Common myeloid progenitor, CD34-positive (primary cell): ENCODE data around the gene MCM7.

Experiments
- CTCF ChIA-PET: fragments of 350-600 bp; sonication (Branson Sonifier 250); formaldehyde crosslinking; loops from one replicate; lab custom pipeline; 2021; ENCODE audit warnings: antibody characterized with exemption; lab: Charles Lee
- POLR2A ChIA-PET: fragments of 350-600 bp; sonication (Branson Sonifier 250); formaldehyde crosslinking; loops from one replicate; lab custom pipeline; 2021; ENCODE audit warnings: antibody characterized with exemption; lab: Charles Lee
- DNase-seq, 3 donors: peaks; one replicate each; pipeline versions ENCODE4 v3.0.0 to v3.0.0-alpha.2; 2013
- H3K27ac ChIP-seq, 2 experiments: 1 replicate in 1 of 2; 2 replicates in 1 of 2; pipeline ENCODE4 v1.7.0; 2013; ENCODE audit warnings: inconsistent platforms in 2 of 2, low read length in 2 of 2, mild to moderate bottlenecking in 2 of 2, low read depth in 1 of 2, moderate library complexity in 1 of 2; ENCODE audit not compliant: severe bottlenecking in 2 of 2, insufficient read depth in 1 of 2, poor library complexity in 1 of 2
- H3K27me3 ChIP-seq, 5 experiments: replicated peaks in 2 of 5; 1 replicate in 3 of 5; 2 replicates in 2 of 5; pipeline versions ENCODE4 v1.6.1 to v1.7.0; 2013; ENCODE audit warnings: low read length in 4 of 5, mild to moderate bottlenecking in 2 of 5, moderate library complexity in 2 of 5, inconsistent platforms in 1 of 5; ENCODE audit not compliant: insufficient read depth in 5 of 5, control insufficient read depth in 4 of 5
- H3K36me3 ChIP-seq, 4 experiments: 1 replicate in 2 of 4; 2 replicates in 2 of 4; pipeline versions ENCODE4 v1.6.1 to v1.7.0; 2013; ENCODE audit warnings: low read length in 3 of 4, control low read depth in 1 of 4, mild to moderate bottlenecking in 1 of 4; ENCODE audit not compliant: control insufficient read depth in 4 of 4, insufficient read depth in 4 of 4
- H3K4me1 ChIP-seq, 4 experiments: 1 replicate in 3 of 4; 2 replicates in 1 of 4; pipeline versions ENCODE4 v1.6.1 to v1.7.1; 2013; ENCODE audit warnings: low read length in 3 of 4, mild to moderate bottlenecking in 3 of 4, control low read depth in 1 of 4, inconsistent platforms in 1 of 4, moderate library complexity in 1 of 4; ENCODE audit not compliant: control insufficient read depth in 4 of 4, insufficient read depth in 4 of 4; ENCODE audit errors: control extremely low read depth in 1 of 4
- H3K4me3 ChIP-seq, 7 experiments: 1 replicate in 4 of 7; 2 replicates in 3 of 7; pipeline versions ENCODE4 v1.5.1 to v1.7.0; 2013; ENCODE audit warnings: mild to moderate bottlenecking in 7 of 7, low read length in 6 of 7, moderate library complexity in 6 of 7, inconsistent platforms in 2 of 7, low read depth in 2 of 7, control low read depth in 1 of 7; ENCODE audit not compliant: insufficient read depth in 4 of 7, control insufficient read depth in 1 of 7; ENCODE audit errors: extremely low read depth in 1 of 7
- H3K9me3 ChIP-seq, 5 experiments: 1 replicate in 4 of 5; 2 replicates in 1 of 5; pipeline versions ENCODE4 v1.6.1 to v1.7.1; 2013; ENCODE audit warnings: low read length in 4 of 5, mild to moderate bottlenecking in 2 of 5, inconsistent platforms in 1 of 5, low read depth in 1 of 5, moderate library complexity in 1 of 5; ENCODE audit not compliant: control insufficient read depth in 4 of 5, insufficient read depth in 2 of 5; ENCODE audit errors: control extremely low read depth in 1 of 5
- WGBS: methylation state at CpG from one replicate; pipeline ENCODE4 v1.1.5; 2013; ENCODE audit not compliant: insufficient coverage; 5-methylcytosine and 5-hydroxymethylcytosine counted together

The MCM7 gene

GRCh38 chr7:100089458-100090196 lies 11.6 kb downstream of the MCM7 start:
- WGBS = 69% methylated on average over 3 of the region's 7 CpGs
- Histone ChIP-seq H3K4me1 (peaks cover 0 to 20% (median 13%) of the 10 kb centered on the region in 4 experiments), H3K36me3 (peaks cover 7 to 45% (median 38%) of the 10 kb centered on the region in 4 experiments), H3K27ac (peak overlapping the region; percentile 66 to 89), H3K4me3 (peak overlapping the region; percentile 83 to 90 (median 85)), H3K27me3 (no peaks in the 10 kb centered on the region), H3K9me3 (no peaks in the 10 kb centered on the region)
- no peak for DNase-seq
- ChIA-PET CTCF (interaction anchor here (0.6 to 1.3 kb wide), 3 partner anchors 11 to 42 kb away, joined by 3 to 6 read pairs (median 4); partner anchors contain the start of genes AP4M1 and MCM7), POLR2A (interaction anchor here (0.7 to 1.6 kb wide), 3 partner anchors 11 to 549 kb away, joined by 3 to 5 read pairs (median 4); no protein-coding TSS in a partner anchor)

GRCh38 chr7:100088621-100089457 lies 12.4 kb downstream of the MCM7 start, which contains the start of gene COPS6:
Gene COPS6 (plus strand): TSS chr7:100088969. CDS start chr7:100088991, 22 bp downstream.
- peaks cover 0 to 20% (median 13%) of the 10 kb centered on the region in 4 experiments for H3K4me1 ChIP-seq
- no peaks in the 10 kb centered on the region for H3K27me3 ChIP-seq
- peaks cover 3 to 37% (median 31%) of the 10 kb centered on the region in 4 experiments for H3K36me3 ChIP-seq
- CTCF ChIA-PET = interaction anchor here (1.0 to 2.1 kb wide), 3 partner anchors 12 to 42 kb away, joined by 3 to 6 read pairs (median 6); partner anchors contain the start of genes AP4M1 and MCM7
- POLR2A ChIA-PET = interaction anchor here (0.9 to 1.6 kb wide), 2 partner anchors 12 to 13 kb away, joined by 5 read pairs; partner anchors contain the start of gene AP4M1
- peak within 1 kb of the TSS; percentile 83 to 90 (median 85) for H3K4me3 ChIP-seq
- DNase-seq = peak; percentile 72 to 80 (median 77)
- WGBS = 0% methylated on average over 61 of the region's 68 CpGs
- H3K9me3 ChIP-seq = no peaks in the 10 kb centered on the region
- H3K27ac ChIP-seq = peak within 1 kb of the TSS; percentile 77 to 89

DNA sequence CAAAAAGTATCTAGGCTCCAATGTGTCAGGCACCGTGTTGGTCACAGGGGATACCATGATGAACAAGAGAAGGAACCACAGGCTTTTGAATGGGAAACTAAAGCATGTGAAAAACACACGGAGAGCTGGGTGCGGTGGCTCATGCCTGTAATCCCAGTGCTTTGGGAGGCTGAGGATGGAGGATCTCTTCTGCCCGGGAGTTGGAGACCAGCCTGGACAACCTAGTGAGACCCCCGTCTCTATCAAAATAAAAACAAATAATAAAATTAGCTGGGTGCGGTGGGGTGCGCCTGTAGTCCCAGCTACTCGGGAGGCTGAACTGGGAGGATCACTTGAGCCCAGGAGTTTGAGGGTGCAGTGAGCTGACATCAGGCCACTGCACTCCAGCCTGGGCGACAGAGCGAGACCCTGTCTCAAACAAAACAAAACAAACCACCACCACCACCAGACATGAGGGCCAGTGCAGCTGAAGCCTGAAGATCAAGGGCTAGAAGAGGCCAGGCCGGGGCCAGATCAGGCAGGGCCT lies 13.0 kb downstream of the MCM7 start:
- DNase-seq = no peak
- no peaks in the 10 kb centered on the region for H3K27me3 ChIP-seq
- peak overlapping the region; percentile 77 to 89 for H3K27ac ChIP-seq
- H3K36me3 ChIP-seq = peaks cover 3 to 30% (median 24%) of the 10 kb centered on the region in 4 experiments
- peak overlapping the region in 6 of 7 experiments; percentile 84 to 90 (median 86) for H3K4me3 ChIP-seq
- no peaks in the 10 kb centered on the region for H3K9me3 ChIP-seq
- peaks cover 0 to 20% (median 15%) of the 10 kb centered on the region in 4 experiments for H3K4me1 ChIP-seq
- ChIA-PET POLR2A (interaction anchor here (0.9 to 1.6 kb wide), 2 partner anchors 12 to 13 kb away, joined by 5 read pairs; partner anchors contain the start of gene AP4M1), CTCF (interaction anchor here (1.0 to 2.1 kb wide), 3 partner anchors 13 to 43 kb away, joined by 3 to 6 read pairs (median 6); partner anchors contain the start of genes AP4M1 and MCM7)
- WGBS = 90% methylated on average over 3 of the region's 11 CpGs

DNA sequence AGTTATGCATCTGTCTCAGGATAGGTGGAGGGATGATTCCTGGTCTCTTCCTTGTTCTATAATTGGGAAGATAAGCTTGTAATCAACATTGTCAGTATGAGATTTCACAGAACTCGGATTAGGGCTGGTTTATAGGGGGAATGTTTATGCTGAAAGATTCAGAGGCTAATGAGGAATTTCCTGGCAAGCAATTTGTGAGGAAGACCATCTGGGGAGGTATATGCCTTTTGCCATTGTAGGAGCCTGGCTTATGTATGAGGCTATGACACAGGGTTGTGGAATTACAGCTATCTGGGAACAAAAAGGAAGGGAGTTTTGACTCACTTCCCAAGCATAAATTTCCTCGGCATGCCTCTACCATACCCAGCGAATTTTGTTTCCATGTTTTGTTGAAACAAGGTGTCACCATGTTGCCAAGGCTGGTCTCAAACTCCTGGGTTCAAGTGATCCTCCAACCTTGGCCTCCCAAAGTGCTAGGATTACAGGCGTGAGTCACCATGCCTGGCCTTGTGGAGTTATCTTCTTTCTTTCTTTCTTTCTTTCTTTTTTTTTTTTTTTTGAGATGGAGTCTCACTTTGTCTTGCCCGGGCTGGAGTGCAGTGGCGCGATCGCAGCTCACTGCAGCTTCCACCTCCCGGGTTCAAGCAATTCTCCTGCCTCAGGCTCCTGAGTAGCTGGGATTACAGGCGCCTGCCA lies 14.0 kb downstream of the MCM7 start:
- H3K4me1 ChIP-seq = peaks cover 3 to 29% (median 22%) of the 10 kb centered on the region in 4 experiments
- 98% methylated on average over 8 of the region's 10 CpGs for WGBS
- H3K9me3 ChIP-seq = no peaks in the 10 kb centered on the region
- no peak for DNase-seq
- POLR2A ChIA-PET = no interaction called here
- peaks cover 3 to 20% (median 15%) of the 10 kb centered on the region in 4 experiments for H3K36me3 ChIP-seq
- no peaks in the 10 kb centered on the region for H3K27me3 ChIP-seq
- H3K27ac ChIP-seq = no peak overlapping the region
- CTCF ChIA-PET = interaction anchor here (0.8 to 2.1 kb wide), 2 partner anchors 13 to 44 kb away, joined by 5 to 6 read pairs; no protein-coding TSS in a partner anchor
- no peak overlapping the region for H3K4me3 ChIP-seq

DNA sequence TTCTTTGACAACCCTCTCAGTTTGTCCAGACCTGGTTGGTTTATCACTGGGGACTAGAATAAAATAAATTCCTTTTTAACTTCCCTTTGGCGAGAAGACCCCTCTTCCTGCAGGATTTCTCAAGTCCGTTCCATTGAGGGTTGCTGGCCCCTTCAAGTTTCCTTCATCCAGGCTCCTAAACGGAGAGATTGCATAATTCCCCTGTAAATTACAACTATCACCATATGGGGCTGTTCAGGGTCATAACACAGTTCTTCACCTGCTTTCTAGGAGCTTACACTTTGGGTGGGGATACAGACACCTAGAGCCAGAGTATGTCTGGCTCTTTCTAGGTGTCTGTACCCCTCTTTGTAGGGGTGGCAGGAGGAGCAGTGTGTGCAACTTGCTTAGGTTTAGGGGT lies 15.7 kb downstream of the MCM7 start:
- ChIA-PET POLR2A (no interaction called here), CTCF (interaction anchor here (1.2 to 2.2 kb wide), 3 partner anchors 8 to 46 kb away, joined by 4 to 9 read pairs (median 7); partner anchors contain the start of genes AP4M1 and MCM7)
- Histone ChIP-seq H3K36me3 (peaks cover 0 to 4% (median 2%) of the 10 kb centered on the region in 4 experiments), H3K4me3 (no peak overlapping the region), H3K9me3 (no peaks in the 10 kb centered on the region), H3K27ac (no peak overlapping the region), H3K4me1 (peaks cover 3 to 36% (median 29%) of the 10 kb centered on the region in 4 experiments), H3K27me3 (no peaks in the 10 kb centered on the region)
- DNase-seq = no peak
- 100% methylated on average over 1 of the region's 3 CpGs for WGBS

- POLR2A ChIA-PET = interaction anchor here (0.6 to 1.4 kb wide), 6 partner anchors 9 to 48 kb away, joined by 4 to 13 read pairs (median 6); partner anchors contain the start of genes AP4M1 and MCM7
- H3K27me3 ChIP-seq = no peaks in the 10 kb centered on the region
- CTCF ChIA-PET = interaction anchor here (0.9 to 1.3 kb wide), 5 partner anchors 8 to 676 kb away, joined by 3 to 5 read pairs (median 4); no protein-coding TSS in a partner anchor
- peaks cover 10 to 16% (median 13%) of the 10 kb centered on the region in 4 experiments for H3K36me3 ChIP-seq
- no peak for DNase-seq
- H3K4me3 ChIP-seq = peak overlapping the region in 5 of 7 experiments; percentile 44 to 99 (median 98)
- H3K27ac ChIP-seq = peak overlapping the region in 1 of 2 experiments; percentile 76
- H3K9me3 ChIP-seq = no peaks in the 10 kb centered on the region
- H3K4me1 ChIP-seq = peaks cover 11 to 31% (median 27%) of the 10 kb centered on the region in 4 experiments
- 83% methylated on average over 1 of the region's 4 CpGs for WGBS
These were observed 18.2 kb downstream of the MCM7 start for GRCh38 chr7:100082978-100083377.
